GM20000 (cell line): Measurements from ENCODE around the gene PRELID2.

ENCODE experiments used
- DNase-seq: peaks from one replicate; pipeline ENCODE4 v3.0.0; 2012; ENCODE audit warnings: low spot score
- TF ChIP-seq, protein P1 (sequence below): IDR thresholded peaks from 2 replicates; pipeline ENCODE4 v1.5.1; 2012; ENCODE audit warnings: mild to moderate bottlenecking, control low read depth; ENCODE audit errors: extremely low read depth, missing control alignments

PRELID2 gene

DNA sequence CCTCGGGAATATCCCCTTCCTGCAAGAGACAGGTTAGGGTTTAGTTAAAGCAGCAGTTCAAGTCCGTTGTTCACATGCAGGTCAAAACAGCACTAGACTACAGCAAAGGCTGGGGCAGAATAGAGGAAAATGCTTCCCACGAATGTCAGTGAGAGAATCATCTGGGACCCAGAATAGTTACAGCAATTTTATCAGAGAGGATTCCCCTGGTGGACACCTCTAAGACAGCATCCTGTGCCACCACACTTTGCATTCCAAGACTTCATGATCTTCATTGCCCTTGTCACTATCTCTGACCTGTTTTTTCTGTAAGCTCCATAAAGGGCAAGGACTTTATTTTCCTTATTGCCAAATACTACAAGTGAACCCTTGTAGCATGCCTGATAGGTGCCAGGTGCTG is 24.8 kb upstream of the PRELID2 start:
- no peak for DNase-seq
- TF ChIP-seq, protein P1, sequence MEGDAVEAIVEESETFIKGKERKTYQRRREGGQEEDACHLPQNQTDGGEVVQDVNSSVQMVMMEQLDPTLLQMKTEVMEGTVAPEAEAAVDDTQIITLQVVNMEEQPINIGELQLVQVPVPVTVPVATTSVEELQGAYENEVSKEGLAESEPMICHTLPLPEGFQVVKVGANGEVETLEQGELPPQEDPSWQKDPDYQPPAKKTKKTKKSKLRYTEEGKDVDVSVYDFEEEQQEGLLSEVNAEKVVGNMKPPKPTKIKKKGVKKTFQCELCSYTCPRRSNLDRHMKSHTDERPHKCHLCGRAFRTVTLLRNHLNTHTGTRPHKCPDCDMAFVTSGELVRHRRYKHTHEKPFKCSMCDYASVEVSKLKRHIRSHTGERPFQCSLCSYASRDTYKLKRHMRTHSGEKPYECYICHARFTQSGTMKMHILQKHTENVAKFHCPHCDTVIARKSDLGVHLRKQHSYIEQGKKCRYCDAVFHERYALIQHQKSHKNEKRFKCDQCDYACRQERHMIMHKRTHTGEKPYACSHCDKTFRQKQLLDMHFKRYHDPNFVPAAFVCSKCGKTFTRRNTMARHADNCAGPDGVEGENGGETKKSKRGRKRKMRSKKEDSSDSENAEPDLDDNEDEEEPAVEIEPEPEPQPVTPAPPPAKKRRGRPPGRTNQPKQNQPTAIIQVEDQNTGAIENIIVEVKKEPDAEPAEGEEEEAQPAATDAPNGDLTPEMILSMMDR, result no peak

DNA sequence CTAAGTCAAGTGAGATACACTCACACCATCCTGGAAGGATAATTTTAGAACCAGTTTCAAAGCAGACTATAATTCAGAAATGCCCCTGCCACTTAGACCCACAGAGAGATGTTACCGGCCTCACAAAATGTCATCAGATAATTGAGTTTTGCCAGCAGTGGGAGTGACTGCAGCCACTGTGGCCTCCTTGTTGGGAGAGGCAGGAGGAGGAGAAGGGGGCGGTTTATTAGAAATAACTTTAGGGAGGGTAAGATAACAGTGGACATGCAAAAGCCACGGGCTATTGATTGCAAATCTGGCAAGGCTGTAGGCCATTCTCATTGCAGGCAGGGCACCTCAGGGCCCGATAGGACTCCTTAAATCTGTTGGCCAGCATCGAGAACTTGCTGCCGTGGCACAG is 24.3 kb upstream of the PRELID2 start:
- TF ChIP-seq, protein P1, result no peak

GRCh38 chr5:145858959-145859358 is 23.8 kb upstream of the PRELID2 start:
- TF ChIP-seq, protein P1, result no peak
- DNase-seq, result no peak

More for the DNA sequence above, 24.3 kb upstream of the PRELID2 start:
- DNase-seq, result no peak

DNA sequence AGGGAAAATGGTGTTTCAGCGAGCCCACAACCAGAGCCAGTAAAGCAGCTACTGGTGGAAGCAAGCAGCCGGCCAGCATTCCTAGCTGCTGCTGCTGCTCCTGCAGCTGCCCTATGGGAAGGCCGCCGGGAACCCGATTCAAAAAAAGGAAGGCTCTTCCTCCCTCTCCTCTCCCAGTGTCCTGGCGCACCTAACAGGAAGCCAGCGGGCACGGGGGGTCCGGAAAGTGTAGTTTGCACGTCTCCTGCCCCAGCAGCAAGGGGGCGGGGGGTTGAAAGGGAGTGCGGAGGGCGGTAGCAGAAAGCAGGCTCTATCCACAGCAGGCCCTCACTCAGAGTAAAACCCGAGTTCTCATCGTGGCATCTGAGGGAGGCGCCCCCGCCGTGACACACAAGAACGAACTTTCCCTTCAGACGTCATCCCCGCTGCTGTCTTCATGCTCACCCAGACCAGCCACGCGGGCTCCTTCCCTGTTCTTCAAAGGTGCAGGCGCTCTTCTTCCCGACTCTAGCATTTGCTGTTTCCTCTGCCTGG is 21.2 kb upstream of the PRELID2 start:
- TF ChIP-seq, protein P1, result no peak
- no peak for DNase-seq

DNA sequence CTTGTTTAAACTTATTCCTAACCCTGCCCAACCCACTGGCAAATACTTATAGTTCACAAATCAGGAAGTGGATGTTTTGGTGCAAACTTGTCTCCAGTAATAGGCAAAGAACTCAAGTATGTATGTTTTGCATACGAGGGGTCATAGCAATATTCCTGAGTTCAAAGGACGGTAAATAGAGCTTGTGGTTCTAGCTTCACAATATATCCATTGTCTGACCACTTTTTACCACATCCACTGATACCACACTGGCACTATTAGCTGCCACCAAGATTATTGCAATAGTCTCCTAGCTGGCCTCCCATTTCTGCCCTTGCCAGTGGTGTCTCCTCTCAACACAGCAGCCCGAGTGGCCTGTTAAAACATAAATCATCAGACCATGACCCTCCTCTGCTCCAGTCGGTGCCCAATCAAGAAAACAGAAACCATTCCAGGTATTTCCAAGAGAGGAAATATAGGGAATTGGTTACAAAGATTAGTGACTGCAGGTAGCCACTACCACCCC is 20.7 kb upstream of the PRELID2 start:
- no peak for DNase-seq
- TF ChIP-seq, protein P1, result no peak

DNA sequence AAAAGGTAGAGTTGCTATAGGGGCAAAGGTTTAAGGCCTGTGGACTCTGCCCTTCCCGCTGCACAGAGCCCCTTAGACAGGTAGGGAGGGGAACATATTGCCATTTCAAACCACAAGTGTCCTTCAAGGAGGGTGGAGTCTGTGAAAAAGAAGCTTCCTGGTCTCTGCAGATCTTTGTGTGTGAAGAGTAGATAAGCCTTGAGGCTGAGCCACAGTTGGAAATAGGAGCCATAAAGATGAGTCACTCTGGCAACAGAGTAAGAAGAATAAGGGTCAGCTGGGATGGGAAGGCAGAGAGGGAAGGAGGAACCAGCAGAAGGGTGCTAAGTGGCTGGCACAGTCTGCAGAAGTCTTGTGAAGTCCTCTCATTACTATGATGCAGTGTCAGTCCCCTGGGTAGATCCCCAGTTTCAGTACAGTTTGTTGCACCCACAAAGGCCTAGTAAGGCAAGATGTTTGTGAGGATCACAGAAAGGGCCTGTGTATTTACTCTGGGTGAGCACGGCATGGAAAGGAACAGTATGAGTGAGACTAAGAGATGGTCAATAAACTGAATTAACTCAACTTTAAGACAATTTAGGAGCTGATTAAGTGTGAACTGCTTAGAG is 19.6 kb upstream of the PRELID2 start:
- no peak for DNase-seq
- TF ChIP-seq, protein P1, result no peak

- TF ChIP-seq, protein P1, result no peak
- DNase-seq, result no peak
These were observed 18.7 kb upstream of the PRELID2 start for GRCh38 chr5:145853781-145854376.
